H1 (cell line): ENCODE data around the gene ZBTB47. TPM values are rescaled to one million over a fixed set of nuclear protein-coding genes. Genes with fewer than 3 reads are reported as not detected.

Experiments
- BCL11A ChIP-seq, 2 experiments: IDR thresholded peaks; one replicate each; pipeline ENCODE4 v1.6.1; 2011; ENCODE audit warnings: low read depth in 2 of 2, low read length in 2 of 2, mild to moderate bottlenecking in 2 of 2
- CHD2 ChIP-seq: IDR thresholded peaks from 2 replicates; pipeline ENCODE4 v1.6.1; 2012; ENCODE audit warnings: low read length, improper control_type of control experiment
- CTBP2 ChIP-seq: IDR thresholded peaks from 2 replicates; pipeline ENCODE4 v1.7.0; 2011; ENCODE audit warnings: borderline replicate concordance, mild to moderate bottlenecking, moderate library complexity, mixed read lengths, low read length; ENCODE audit not compliant: insufficient read depth, insufficient read length
- EZH2 ChIP-seq: fragments of 200-600 bp; sonication (generic); IDR thresholded peaks from 2 replicates; pipeline ENCODE4 v1.7.1; 2012; ENCODE audit warnings: low read depth, mild to moderate bottlenecking, moderate library complexity, low read length, inconsistent platforms; ENCODE audit not compliant: severe bottlenecking
- MAFK ChIP-seq: IDR thresholded peaks from 2 replicates; pipeline ENCODE4 v1.6.1; 2012; ENCODE audit warnings: low read depth, mild to moderate bottlenecking, improper control_type of control experiment, low read length
- RNF2 ChIP-seq: fragments of 200-900, 300-1000 bp; sonication (generic); IDR thresholded peaks from 2 replicates; pipeline ENCODE4 v1.7.1; 2016; ENCODE audit warnings: borderline replicate concordance, low read depth, mild to moderate bottlenecking, antibody characterized with exemption, low read length; ENCODE audit not compliant: poor library complexity, severe bottlenecking; ENCODE audit errors: missing control alignments
- SIX5 ChIP-seq: IDR thresholded peaks from 2 replicates; pipeline ENCODE4 v1.6.1; 2011; ENCODE audit warnings: mild to moderate bottlenecking, low read depth, low read length
- SUZ12 ChIP-seq: fragments of 200-600 bp; sonication (generic); IDR thresholded peaks from 2 replicates; pipeline ENCODE4 v1.6.1; 2012; ENCODE audit warnings: mild to moderate bottlenecking, inconsistent platforms, low read length, moderate library complexity, mixed read lengths
- polyA plus RNA-seq, 7 experiments: library from polyadenylated mRNA; depleted of rRNA in 3 of 7; stranded (reverse) in 5 of 7; unstranded in 2 of 7; fragments of >200 nt in 5 of 7; fragments of 200-250 nt in 2 of 7; gene quantifications; 1 replicate in 5 of 7; 2 replicates in 1 of 7; 4 replicates in 1 of 7; pipeline versions ENCODE4 v1.2.1 to v1.2.3, GENCODE V29; 2011 to 2013; ENCODE audit warnings: missing spikeins in 2 of 7, mixed read lengths in 2 of 7
- total RNA-seq: library from RNA; stranded (reverse); fragmentation: NEBNext Ultra II Directional; extraction: Animal tissue kit (Norgen Biotek cat#: 25700); gene quantifications from 2 replicates; pipeline ENCODE4 v1.2.1, GENCODE V29; 2021
- TF ChIP-seq, protein P1 (sequence below): fragments of 300-600 bp; sonication (generic); IDR thresholded peaks from 2 replicates; pipeline ENCODE4 v1.7.1; 2012; ENCODE audit warnings: low read length, moderate library complexity, mild to moderate bottlenecking, inconsistent platforms; ENCODE audit not compliant: insufficient replicate concordance

Gene ZBTB47
- total and polyA plus RNA-seq, 2 of the 8 experiments (the other 6 are each of a cell fraction or from before 2014, with no cell fraction given) = 2.8 to 4.1 TPM

DNA sequence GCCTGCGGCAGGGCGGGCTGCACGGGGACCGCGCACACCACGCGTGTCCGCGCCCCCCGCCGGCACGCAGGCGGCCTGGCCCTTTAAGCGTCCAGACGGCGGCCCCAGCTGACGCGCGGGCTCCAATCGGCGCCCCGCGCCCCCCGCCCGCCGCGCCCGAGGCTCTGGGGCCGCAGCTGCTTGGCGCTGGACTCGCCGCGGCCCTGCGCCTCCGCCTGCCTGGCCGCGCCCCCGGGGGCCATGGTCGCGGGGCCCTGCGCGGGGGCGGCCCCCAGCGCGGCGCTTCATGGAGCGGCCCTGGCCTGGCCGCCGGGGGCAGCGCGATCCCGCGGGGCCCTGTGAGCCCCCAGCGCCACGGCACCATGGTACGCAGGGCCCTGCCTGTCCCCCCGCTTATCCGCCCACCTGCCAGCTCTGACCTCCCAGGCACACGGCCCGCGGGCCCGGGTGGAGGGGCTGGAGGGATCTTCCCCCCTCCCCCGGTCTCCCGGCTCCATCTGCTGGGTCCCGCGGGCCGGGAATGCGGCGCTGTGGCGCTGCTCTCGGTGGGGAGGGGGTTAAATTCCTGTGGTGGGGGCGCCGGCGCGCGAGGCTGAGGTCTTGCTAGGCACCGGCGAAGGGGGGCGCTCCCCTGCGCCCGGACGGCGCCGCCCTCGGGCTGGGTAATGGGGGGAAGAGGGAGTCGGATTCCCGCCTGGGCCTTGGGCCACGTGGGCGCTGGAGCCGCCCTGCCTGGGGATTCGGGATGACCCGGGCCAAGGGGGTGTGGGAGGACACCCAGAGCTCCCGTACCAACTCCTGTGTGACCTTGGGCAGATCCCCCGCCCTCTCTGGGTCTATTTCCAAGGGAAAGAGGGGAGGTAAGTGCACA is 1.1 kb downstream of the ZBTB47 start (continued):
- TF ChIP-seq CTBP2 (peak; percentile 76), RNF2 (no peak), SUZ12 (no peak), BCL11A (IDR thresholded peaks at IDR 0.05; ENCODE audit: low read depth in 2 of 2, low read length in 2 of 2) (no peak), EZH2 (no peak), CHD2 (no peak), SIX5 (no peak), MAFK (no peak)
- TF ChIP-seq, protein P1, sequence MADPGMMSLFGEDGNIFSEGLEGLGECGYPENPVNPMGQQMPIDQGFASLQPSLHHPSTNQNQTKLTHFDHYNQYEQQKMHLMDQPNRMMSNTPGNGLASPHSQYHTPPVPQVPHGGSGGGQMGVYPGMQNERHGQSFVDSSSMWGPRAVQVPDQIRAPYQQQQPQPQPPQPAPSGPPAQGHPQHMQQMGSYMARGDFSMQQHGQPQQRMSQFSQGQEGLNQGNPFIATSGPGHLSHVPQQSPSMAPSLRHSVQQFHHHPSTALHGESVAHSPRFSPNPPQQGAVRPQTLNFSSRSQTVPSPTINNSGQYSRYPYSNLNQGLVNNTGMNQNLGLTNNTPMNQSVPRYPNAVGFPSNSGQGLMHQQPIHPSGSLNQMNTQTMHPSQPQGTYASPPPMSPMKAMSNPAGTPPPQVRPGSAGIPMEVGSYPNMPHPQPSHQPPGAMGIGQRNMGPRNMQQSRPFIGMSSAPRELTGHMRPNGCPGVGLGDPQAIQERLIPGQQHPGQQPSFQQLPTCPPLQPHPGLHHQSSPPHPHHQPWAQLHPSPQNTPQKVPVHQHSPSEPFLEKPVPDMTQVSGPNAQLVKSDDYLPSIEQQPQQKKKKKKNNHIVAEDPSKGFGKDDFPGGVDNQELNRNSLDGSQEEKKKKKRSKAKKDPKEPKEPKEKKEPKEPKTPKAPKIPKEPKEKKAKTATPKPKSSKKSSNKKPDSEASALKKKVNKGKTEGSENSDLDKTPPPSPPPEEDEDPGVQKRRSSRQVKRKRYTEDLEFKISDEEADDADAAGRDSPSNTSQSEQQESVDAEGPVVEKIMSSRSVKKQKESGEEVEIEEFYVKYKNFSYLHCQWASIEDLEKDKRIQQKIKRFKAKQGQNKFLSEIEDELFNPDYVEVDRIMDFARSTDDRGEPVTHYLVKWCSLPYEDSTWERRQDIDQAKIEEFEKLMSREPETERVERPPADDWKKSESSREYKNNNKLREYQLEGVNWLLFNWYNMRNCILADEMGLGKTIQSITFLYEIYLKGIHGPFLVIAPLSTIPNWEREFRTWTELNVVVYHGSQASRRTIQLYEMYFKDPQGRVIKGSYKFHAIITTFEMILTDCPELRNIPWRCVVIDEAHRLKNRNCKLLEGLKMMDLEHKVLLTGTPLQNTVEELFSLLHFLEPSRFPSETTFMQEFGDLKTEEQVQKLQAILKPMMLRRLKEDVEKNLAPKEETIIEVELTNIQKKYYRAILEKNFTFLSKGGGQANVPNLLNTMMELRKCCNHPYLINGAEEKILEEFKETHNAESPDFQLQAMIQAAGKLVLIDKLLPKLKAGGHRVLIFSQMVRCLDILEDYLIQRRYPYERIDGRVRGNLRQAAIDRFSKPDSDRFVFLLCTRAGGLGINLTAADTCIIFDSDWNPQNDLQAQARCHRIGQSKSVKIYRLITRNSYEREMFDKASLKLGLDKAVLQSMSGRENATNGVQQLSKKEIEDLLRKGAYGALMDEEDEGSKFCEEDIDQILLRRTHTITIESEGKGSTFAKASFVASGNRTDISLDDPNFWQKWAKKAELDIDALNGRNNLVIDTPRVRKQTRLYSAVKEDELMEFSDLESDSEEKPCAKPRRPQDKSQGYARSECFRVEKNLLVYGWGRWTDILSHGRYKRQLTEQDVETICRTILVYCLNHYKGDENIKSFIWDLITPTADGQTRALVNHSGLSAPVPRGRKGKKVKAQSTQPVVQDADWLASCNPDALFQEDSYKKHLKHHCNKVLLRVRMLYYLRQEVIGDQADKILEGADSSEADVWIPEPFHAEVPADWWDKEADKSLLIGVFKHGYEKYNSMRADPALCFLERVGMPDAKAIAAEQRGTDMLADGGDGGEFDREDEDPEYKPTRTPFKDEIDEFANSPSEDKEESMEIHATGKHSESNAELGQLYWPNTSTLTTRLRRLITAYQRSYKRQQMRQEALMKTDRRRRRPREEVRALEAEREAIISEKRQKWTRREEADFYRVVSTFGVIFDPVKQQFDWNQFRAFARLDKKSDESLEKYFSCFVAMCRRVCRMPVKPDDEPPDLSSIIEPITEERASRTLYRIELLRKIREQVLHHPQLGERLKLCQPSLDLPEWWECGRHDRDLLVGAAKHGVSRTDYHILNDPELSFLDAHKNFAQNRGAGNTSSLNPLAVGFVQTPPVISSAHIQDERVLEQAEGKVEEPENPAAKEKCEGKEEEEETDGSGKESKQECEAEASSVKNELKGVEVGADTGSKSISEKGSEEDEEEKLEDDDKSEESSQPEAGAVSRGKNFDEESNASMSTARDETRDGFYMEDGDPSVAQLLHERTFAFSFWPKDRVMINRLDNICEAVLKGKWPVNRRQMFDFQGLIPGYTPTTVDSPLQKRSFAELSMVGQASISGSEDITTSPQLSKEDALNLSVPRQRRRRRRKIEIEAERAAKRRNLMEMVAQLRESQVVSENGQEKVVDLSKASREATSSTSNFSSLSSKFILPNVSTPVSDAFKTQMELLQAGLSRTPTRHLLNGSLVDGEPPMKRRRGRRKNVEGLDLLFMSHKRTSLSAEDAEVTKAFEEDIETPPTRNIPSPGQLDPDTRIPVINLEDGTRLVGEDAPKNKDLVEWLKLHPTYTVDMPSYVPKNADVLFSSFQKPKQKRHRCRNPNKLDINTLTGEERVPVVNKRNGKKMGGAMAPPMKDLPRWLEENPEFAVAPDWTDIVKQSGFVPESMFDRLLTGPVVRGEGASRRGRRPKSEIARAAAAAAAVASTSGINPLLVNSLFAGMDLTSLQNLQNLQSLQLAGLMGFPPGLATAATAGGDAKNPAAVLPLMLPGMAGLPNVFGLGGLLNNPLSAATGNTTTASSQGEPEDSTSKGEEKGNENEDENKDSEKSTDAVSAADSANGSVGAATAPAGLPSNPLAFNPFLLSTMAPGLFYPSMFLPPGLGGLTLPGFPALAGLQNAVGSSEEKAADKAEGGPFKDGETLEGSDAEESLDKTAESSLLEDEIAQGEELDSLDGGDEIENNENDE = no peak
